ENCODE measurements around the gene MGMT.

MGMT gene

DNA sequence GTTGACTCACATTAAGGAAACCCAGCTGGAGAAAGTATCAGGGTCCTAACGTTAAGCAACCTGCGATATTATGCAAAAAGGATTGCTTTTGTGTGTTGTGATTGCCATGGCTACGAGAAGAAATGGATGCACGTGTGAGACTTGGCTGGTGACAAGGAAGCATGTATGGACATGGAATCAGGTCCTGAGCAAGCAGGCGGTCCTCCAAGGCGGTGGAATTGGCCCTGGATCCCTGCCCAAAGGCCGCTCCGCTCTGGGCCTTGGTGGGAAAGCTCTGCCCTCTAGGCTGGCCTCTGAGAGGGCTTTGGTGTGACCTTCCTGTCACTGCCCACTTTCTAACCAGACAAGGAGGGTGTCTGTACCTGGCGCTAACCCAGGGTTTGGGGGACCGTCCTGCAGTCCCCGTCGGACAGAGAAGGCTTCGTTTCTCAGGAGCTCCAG, 305.0 kb downstream of the MGMT start:
- DNase-seq (ENCODE audit: extremely low spot score), result no peak
- POLR2A ChIA-PET, result no interaction called here
- TF ChIP-seq, protein P1, sequence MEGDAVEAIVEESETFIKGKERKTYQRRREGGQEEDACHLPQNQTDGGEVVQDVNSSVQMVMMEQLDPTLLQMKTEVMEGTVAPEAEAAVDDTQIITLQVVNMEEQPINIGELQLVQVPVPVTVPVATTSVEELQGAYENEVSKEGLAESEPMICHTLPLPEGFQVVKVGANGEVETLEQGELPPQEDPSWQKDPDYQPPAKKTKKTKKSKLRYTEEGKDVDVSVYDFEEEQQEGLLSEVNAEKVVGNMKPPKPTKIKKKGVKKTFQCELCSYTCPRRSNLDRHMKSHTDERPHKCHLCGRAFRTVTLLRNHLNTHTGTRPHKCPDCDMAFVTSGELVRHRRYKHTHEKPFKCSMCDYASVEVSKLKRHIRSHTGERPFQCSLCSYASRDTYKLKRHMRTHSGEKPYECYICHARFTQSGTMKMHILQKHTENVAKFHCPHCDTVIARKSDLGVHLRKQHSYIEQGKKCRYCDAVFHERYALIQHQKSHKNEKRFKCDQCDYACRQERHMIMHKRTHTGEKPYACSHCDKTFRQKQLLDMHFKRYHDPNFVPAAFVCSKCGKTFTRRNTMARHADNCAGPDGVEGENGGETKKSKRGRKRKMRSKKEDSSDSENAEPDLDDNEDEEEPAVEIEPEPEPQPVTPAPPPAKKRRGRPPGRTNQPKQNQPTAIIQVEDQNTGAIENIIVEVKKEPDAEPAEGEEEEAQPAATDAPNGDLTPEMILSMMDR (IDR thresholded peaks at IDR 0.05; ENCODE audit: control extremely low read depth, extremely low read depth, low read depth, missing control alignments), result no peak
- CTCF ChIA-PET, result no interaction called here

DNA sequence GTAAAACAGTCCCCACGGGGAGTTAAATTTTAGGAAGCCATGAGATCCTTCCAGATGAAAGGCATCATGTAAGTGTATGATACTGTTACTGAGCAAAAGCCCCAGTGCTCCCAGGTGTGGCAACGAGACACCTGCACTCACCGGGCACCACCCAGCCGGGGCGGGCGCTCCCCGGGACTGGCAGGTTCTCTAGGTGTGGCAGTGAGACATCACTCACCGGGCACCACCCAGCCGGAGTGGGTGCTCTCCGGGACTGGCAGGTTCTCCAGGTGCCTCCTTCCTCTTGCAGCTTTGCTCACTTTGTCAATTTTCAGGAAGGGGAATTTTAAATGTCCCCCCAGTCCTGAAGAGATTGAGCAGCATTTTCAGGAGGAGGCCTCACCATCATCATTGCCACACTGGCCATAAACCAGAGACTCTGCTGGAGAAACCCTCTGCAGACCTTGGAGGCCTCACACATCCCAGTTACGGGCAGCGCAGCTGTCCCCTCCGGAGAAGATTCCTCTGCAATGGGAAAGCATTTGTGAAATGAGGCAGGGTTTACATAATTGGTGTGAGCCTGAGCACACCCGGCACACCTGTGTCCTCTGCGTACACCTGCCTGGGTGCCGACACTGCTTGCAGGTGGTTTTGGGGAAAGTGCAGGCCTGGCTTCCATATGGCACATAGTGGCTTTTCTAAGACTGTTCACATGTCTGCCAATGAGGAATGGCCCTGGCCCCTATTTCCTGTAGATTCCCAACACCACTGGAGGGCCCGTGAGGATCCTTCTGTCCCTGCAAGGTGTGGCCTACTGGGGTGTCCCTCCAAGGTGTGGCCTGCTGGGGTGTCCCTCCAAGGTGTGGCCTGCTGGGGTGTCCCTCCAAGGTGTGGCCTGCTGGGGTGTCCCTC, 305.7 kb downstream of the MGMT start:
- TF ChIP-seq, protein P1 (IDR thresholded peaks at IDR 0.05; ENCODE audit: control extremely low read depth, extremely low read depth, low read depth, missing control alignments), result no peak
- CTCF ChIA-PET, result no interaction called here
- DNase-seq (ENCODE audit: extremely low spot score), result no peak
- POLR2A ChIA-PET, result no interaction called here

DNA sequence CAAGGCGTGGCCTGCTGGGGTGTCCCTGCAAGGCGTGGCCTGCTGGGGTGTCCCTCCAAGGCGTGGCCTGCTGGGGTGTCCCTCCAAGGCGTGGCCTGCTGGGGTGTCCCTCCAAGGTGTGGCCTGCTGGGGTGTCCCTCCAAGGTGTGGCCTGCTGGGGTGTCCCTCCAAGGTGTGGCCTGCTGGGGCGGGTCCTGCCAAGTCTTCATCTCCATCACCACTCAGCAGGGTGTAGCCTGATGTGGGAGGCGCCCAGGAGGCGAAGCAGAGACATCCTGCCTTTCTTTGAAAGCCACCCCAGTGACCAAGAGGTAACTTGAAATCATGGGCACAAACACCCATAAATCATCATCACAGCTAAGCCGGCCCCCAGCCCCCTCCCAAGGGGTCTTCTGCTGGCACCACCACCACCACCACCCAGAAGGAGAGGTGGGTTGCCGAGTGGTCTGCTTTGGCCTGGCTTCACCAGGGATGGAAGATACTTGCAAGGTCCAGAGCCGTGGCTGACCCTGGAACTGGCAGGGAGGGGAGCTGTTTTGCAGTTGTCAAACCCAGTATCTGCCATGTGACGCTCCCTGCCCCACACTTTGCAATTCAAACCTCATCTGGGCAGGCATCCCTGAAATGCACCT, 306.4 kb downstream of the MGMT start:
- POLR2A ChIA-PET, result no interaction called here
- TF ChIP-seq, protein P1 (IDR thresholded peaks at IDR 0.05; ENCODE audit: control extremely low read depth, extremely low read depth, low read depth, missing control alignments), result no peak
- CTCF ChIA-PET, result no interaction called here
- no peak for DNase-seq (ENCODE audit: extremely low spot score)

DNA sequence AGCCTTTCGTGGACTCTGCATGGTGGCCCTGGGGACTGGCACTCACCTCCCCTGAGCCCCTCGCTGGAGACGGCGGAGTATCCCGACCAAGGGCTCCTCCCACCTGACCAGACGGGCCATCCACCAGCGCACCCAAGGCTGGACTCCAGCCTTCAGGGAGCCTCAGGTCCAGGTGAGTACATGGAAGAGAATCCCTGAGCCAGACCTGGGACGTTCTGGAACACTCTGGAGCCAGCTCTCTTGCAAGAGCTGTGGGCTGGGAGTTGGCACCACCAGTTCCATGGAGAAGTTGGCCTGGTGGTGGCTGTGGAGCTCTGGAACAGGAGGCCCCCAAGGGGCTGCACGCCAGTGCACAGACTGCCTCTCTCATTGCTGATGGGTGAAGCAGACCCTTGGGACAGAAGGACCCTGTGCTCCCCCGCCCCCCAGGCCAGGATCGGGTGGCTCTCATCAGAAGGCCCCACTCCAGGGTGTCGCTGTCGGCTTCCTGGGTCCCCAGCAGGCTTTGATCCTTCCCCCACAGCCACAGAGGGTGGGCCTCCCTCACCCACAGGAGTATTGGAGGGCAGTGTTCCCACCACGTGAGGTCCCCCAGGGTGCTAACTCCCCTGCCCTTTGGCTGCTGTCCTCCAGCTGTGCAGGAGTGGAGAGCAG, 307.2 kb downstream of the MGMT start:
- DNase-seq (ENCODE audit: extremely low spot score), result no peak
- CTCF ChIA-PET, result no interaction called here
- TF ChIP-seq, protein P1 (IDR thresholded peaks at IDR 0.05; ENCODE audit: control extremely low read depth, extremely low read depth, low read depth, missing control alignments), result no peak
- POLR2A ChIA-PET, result no interaction called here

DNA sequence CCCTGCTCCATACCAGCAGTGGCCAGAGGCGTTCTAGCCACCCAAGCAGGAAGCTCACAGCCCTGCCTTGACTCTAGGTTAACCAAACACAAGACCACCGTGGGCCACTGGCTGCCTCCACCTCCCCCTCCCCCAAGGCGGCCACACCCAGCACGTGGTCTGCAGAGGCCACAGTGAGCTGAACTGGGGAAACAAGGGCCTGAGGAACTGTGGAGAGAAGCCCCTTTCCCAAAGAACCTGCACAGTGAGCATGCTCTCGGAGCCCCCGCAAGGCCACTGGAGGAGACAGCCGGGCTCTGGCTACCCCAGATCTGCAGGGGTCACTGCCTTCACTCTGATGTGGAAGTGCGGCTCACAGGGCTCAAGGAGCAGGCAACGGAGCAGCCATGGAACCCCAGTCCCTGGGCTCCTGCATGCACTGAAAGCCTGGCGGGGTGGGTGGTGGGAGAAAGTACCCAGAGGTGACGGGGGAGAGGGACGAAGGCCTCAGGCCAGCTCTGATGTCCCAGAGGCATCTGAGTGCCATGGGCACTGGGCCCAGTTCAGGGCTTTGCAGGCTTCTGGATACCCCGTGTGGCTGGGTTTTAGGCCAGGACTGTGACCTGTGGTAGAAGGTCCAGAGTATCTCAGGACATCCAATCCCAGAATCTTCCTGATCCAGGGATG, 307.8 kb downstream of the MGMT start:
- CTCF ChIA-PET, result no interaction called here
- TF ChIP-seq, protein P1 (IDR thresholded peaks at IDR 0.05; ENCODE audit: control extremely low read depth, extremely low read depth, low read depth, missing control alignments), result no peak
- no peak for DNase-seq (ENCODE audit: extremely low spot score)
- POLR2A ChIA-PET, result no interaction called here

DNA sequence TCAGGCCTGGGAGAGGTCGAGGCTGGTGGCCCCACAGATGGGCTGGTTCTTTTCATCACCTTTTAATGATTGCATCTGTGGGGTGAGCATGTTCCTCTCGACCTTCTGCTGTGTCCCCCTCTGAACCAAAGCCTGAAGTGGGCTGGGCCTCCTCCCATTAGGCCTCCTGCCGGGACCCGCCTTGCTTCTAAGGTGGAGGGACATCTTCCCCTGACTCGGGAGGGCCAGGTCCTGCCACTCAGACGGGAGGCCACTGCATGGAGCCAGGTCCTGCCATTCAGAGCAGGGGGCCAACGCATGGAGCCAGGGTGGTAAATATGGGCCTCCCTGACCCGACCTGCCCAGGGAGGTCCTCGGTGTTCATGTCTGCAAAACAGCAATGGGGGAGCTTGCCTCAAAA, 308.6 kb downstream of the MGMT start:
- ChIA-PET POLR2A (no interaction called here), CTCF (no interaction called here)
- no peak for DNase-seq (ENCODE audit: extremely low spot score)
- TF ChIP-seq, protein P1 (IDR thresholded peaks at IDR 0.05; ENCODE audit: control extremely low read depth, extremely low read depth, low read depth, missing control alignments), result no peak

All from GM10248 (cell line).